CD4-positive, alpha-beta T cell treated with Interleukin-17A for 4 hours (primary cell): Measurements from ENCODE around the gene CHRNA5.

Source experiments
- DNase-seq: peaks from one replicate; pipeline ENCODE4 v3.0.0-alpha.2; 2020; ENCODE audit warnings: mixed read lengths

CHRNA5 gene

DNA sequence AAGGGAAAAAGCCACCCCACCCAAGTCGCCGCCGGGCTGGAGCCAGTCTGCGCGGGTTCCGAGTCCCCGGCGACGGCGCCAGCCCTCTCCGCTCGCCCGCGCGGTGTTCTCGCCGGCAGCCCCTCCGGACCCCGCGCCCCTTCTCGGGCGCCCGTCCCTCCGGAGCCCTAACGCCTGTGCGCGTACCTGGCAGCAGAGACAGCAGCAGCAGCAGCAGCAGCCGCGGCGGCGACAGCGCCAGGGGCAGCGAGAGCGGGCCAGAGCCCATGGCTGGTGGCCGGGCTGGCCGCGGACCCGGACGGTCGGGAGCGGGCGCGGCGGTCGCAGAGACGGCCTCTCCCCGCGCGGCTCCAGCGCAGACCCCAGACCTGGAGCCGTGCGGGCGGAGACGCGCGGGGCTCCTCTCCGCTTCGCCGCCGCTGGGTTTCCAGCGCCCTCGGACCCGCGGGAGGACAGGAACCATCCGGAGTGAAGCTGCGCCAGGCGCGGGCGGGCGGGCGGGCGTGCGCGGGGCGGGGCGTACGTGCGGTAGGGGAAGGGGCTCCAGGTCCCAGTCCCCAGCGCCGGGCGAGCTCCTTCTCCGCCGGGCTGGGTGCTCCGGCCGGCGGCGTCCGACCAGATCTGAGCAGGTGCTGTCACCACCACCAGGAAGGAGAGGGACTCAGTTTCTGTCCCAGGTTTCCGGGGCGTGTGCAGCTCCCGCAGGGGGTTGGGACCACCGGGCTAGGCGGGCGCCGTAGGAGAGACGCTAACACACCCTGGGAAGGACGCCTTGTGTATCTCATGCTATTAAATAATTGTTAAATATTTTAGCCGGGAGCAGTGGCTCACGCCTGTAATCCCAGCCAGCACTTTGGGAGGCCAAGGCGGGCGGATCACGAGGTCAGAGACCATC, 55.5 kb downstream of the CHRNA5 start, which contains the start of gene CHRNA3:
TSS of gene CHRNA3 (minus strand) at position 470 of the 895 bp plus-strand sequence. CDS start at position 268, 202 bp downstream.
- DNase-seq, result no peak

DNA sequence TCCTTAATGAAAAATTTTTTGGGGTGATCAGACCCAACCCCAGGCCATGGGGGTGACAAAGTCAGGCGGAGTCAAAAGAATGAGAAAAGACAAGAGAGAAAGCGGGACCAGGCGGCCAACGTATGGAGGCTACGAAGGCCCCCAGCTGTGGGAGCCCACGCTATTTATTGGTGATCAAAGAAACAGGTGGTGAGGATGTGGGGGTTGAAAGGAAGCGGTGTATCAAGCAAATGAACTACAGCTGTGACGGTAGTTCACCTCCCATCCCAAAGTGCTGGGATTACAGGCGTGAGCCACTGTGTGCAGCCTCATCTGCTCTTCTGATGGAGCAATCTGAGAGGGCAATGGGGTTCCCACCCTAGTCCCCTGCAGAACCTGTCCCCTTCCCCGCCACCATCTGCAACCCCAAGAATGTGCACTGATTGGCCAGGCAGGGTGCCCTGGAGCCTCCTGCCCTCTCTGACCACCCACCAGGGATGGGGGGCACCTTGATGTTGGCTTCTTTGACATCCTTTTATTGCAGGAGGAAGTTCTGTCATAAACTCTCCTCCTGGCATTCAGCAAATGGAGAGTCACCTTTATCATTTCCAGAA, 56.6 kb downstream of the CHRNA5 start:
- no peak for DNase-seq

DNA sequence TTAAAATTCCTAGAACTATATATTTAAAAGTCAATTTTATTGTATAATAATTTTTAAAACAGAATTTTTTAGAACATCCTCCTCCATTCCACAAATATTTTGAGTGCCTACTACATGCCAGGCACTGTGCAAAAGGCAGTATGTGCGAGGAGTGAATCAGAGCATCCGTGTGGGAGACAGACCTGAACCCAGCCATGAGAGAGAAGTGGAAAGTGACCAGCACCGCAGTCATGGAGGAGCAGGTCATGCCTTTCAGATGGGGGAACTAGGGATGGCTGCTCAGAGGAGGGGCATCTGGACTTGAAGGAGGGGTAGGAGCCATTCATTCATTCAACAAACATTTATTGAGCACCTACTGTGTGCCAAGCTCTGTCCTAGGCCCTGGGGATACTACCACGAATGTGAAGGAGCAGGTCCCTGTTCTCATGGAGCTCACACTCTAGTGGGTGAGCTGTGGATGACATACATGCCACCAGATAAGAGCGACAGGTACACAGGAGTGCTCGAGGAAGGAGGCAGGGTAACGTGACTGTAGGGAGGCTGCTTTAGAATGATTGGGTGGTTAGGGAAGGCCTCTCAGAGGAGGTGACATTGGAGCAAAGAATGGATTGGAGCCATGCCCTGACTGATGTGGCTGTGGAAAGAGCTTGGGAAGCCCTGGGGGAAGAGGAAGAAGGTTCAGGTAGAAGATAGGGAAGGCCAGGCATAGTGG, 58.6 kb downstream of the CHRNA5 start:
- no peak for DNase-seq

DNA sequence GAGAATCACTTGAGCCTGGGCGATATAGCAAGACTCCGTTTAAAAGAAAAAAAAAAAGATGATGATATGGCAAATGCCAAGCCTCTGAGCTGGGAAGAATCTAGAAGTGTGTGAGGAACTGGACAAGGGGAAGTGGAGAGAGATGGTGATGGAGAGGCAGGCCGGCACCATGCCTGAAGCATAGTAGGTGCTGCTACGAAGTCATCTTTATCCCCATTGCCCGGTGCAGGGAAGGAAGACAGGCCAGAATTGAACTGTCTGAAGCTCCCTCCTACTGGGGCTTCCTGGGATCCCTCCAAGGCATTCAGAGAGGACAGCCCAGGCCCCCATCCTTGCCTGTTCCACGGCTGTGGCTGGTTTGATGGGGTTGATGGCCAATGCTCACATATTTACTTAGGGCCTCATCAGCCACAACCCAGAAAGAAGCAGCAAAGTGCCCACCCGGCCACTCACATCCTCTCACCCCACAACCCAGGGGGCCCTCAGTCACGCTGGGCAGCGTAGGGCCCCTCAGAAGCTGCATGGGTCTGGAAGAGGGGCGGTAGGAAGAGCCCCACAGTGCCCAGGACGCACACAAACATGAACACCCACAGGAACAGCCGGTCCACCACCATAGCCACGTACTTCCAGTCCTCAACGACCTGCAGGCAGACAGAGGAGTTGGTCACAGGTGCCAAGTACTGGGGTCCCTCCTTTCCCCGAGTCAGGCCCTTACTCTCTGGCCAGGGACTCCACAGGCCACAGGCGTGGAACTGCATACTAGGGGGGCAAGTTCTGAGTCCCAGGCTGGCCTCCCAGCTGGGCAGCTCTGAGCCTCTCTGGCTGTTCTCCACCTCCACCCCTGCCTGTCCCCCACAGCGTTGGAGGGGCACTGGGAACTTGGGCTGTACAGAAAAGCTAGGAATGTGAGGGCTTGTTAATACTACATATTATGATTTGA, 59.6 kb downstream of the CHRNA5 start:
- DNase-seq, result no peak

DNA sequence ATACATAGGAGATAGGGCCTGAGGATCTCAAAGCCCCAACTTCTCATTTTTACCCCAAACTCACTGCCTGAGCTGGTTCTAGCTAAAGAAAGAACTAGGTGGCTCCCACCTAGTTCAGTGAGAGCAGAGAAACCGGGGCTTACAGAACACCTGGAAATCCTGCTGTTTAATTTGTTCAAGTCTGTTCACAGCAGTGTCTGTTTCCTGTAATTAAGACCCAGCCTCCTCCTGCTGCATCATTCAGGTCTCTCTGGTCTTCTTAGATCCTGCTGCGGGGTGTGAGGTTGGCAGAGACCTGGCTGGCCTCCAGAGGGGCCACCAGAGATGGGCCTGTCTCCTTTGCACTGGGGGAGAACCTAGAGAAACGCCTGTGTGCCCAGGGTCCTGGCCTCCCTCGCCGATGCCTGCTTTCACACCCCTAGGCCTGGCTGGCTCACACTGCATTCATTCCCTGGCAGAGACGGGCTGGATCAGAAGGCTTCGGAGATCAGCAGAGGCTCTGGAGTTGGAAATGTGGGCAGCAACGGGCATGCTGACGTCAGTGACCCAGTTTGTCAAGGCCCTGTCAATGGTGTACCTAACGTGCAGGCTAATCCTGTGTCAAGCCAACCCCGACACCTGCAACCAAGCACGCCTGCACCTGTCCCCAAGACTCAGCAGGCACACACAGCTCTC, 60.4 kb downstream of the CHRNA5 start:
- no peak for DNase-seq

DNA sequence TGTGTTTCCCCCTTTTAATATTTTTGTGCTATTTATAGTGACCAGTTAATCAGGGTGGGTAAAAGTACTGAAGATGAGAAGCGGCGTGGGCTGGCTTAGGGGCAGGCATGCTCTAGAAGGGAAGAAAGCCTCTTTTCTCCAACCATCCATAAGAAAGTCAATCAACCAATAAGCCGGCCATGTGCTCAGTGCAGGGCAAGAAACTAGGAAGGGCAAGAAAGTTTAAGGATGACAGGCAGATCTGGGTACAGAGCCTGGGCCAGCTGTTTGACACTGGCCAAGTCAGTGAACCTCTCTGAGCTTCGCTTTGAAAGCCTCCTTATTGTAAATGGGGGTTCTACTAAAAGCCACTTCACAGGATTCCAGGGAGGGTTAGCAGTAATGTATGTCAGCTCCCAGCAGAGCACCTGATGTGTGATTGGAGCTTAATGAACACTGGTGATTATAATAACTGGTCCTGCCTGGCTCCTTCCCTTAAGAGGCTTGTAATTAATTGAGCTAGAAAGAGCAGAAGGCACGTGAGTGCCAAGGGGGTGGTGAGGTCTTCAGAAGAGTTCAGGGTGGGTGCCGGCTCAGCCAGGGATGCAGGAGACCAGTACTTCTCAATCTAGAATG, 61.2 kb downstream of the CHRNA5 start:
- DNase-seq, result no peak

DNA sequence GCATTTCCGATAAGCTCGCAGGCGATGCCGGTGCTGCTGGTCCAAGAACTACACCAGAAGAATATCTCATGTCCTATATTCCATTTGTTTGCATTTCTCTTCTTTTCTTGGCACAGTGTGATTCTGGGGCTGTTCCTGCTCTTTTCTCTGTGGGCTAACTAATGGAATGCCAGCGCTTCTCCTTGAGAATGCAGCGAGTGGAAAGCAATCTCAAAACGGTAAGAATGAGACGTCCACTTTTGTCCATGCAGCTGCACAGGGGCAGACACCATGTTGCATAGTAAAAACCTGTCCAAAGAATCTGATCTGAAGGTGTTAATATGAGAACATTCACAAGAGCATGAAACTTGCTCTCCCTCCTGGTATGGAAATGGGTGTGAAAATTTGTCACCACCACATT, 62.0 kb downstream of the CHRNA5 start:
- DNase-seq, result no peak

DNA sequence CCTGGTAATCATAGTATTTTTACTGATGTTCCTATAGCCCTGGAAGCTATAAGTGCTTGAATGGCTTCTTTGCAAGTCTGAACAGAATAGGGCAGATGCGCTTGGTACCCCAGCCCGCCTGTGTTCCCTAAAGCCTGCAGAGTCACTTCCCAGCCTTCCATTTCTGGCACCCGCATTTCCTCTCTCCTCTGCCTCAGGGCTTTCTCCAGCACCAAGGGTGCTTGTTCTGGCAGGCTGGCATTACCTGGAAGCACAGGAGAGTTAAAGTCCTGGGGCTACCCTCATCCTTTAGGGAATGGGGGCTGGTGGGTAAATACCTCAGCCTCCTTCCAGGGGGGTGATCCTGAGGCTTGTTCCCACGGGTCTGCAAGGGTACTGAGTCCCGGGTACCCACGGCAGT, 62.9 kb downstream of the CHRNA5 start:
- DNase-seq, result no peak

DNA sequence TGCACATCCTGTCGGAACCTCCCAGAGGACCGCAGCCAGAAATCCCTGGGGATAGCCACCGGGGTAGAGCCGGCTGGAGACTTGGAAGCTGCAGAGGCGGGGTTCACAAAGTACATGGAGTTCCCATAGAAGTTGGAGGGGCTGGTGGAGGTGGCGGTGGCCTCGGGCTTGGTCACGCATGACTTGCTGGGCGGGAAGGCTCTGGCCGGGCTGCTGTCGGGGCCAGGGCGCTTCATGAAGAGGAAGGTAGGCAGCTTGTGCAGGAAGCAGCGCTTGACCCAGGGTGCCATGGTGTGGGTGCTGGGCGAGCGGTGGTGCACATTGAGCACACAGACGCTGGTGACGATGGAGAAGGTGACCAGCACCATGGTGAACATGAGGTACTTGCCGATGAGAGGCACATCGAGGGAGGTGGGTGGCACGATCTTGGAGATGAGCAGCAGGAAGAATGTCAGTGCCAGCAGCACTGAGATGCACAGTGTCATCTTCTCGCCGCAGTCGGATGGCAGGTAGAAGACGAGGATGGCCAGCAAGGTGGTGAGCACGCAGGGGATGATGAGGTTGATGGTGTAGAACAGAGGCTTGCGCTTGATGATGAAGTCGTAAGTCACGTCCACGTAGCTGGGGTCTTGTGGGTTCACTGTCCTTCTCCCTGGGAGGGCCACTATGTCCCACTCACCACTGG, 63.9 kb downstream of the CHRNA5 start:
- no peak for DNase-seq

DNA sequence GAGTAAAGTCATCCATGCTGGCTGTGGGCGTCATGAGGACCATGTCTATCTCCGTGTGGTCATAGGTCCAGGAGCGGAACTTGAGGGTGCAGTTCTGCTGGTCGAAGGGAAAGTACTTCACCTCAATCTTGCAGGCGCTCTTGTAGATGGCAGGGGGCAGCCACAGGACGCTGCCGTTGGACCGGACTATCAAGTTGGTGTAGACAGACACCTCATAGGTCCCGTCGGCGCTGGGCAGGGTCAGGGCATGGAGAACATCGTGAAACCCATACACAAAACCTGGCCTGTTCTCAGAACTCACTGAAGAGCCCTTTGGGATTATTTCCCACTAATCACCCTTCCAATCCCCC, 64.4 kb downstream of the CHRNA5 start:
- DNase-seq, result no peak

DNA sequence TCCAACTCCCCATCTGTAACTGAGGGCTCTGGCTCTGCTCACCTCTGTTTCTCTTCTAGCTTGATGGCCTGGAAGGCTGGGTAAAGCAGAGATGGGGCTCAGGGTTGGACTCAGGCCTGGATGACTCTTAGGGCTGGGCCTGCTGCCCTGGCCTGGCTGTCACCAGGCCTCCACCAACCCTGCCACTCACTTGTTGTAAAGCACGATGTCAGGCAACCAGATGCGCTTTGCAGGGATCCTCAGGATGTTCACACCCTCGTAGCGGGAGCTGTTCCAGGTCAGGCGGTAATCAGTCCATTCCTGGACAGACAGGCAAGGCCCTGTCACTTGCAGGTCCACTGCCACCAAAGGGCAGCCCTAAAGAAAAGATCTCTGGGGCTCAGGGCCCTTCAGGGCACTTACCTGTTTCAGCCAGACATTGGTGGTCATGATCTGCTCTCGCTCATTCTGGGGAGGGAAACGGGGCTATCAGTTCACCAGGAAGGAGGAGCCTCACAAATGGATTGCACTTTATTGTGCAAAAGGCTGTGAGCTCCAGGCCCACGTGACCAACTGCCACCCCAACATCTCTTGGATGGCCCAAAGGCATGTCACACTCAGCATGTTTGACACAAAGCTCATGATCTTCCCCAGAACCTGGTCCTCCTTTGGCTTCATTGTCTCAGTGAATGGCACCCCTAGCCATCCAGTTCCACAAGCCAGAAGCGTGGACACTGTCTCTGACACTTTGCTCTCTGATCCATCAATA, 65.7 kb downstream of the CHRNA5 start:
- DNase-seq, result no peak

DNA sequence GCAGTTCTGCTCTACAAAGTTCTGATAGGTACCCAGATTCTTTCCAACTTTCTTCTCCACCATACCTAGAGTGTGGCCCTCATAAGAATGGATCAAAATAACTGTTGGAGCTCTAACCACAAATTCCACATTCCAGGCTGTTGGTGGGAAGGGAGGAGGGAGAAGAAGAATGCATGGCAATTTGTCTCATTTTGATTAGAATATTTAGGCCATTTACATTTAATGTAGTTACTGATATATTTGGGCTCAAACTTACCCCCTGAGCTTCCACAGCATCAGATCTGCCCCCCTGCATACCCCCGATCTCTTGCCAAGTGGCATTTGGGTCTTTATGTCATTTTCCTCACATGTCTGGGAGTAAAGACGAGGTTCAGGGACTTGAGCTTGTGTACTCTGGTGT, 68.0 kb downstream of the CHRNA5 start:
- no peak for DNase-seq

DNA sequence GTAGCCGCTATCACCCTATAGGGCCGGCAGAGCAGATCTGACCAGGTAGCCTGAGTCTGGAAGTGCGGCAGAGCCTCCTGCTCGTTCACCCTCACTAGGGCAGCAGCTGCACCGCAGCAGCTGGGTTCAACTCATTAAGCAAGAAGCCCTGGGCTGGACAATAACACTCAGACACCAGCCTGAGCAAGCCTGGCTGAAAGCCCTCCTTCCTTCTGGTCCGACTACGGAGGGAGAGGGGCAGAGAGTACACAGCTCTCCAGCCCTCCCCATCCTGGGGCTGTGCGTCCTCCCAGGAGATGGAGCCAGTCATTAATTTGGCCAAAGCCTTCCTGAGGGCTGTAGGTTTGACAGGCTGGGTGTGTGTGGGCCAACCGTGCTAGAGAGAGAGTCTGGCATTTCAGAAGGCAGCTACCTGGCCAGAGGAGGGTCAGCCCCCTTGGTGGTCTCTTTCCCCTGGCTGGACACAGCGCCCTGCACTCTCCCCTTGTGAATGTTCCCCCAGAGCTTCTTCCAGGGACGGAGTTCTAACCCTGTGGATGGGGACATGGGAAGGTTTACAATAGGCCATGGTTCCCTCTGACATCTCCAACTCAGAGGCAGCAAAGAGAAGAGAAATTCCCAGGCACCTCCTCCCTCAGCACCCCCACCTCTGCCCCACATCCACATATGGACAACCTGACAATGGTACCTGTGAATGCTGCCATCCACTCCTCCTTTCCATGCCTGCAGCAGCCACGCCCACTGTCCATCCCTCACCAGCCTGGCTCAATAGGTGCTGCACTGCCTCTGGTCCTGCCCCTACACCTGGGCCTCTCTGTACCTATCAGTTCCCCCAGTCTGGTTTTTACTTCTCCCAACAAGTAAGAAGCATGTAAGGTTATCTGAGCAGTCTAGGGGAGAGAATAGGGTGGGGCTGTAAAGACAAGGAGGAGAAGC, 69.2 kb downstream of the CHRNA5 start:
- no peak for DNase-seq

DNA sequence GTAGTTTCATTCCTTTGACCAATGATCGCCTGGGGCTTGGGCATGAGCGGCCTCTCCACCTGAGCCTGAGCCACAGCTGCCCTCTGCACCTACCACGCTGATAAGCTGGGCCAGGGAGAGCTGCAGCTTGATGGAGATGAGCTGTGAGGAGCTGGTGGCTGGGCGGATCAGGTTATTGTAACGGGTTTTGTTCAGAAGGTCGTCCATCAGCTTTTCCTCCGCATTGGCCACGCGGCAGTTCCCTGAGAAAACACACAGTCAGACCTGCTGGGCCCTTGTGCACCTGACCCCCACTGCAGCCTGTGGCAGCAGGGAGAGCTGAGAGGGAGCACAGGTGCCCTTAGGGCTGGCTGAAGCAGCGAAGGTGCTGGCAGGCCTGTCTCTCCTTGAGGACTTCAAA, 70.0 kb downstream of the CHRNA5 start:
- DNase-seq, result no peak

DNA sequence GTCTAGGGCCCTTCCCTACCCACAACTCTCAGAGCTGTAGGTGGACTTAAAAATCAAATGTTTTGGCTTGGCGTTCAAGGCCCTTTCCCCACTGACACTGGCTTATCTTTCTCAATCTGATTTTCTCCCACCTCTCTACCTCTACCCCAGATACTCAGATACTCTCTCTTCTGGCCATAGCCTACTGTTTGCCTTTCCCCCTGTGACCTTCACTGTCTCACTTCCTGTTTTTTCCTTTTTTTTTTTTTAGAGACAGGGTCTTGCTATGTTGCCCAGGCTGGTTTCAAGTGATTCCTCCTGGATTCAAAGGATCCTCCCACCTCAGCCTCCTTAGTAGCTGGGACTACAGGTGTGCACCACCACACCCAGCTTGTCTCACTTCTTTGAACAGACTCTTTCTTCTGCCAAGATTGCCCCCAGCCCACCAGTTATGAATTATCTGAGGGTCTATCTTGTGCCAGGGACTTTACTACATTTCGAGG, 71.1 kb downstream of the CHRNA5 start:
- no peak for DNase-seq

DNA sequence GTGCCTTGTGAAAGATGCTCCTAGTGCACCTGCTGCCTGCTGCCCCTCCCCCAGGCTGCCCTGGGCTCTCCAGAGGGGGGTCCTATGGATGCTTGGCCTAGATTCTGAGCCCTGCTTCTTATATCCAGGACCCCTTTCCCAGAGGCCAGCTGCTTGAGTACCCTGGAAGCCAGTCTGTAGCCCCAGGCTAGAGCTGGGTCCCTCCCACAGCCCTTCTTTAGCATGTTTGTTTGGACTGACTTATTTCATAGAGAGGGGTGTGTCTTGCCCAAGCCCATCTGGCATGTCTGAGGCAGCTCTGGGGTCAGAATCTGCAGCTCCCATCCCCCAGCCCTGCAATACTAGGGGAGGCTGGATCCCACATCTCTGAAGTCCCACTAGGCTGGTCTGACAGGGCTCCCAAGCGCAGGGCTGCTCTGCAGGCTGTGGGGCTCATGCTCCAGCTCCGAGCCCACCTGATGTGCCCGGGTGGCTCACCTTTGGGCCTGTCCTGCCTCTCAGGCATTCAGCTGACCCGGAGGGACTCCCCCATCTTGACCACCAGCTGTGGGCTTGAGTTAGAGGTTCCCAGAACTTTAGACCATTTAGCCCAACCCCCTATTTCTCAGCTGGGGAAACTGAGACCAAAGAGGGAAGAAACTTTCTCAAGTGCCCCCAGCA, 72.6 kb downstream of the CHRNA5 start:
- DNase-seq, result no peak

DNA sequence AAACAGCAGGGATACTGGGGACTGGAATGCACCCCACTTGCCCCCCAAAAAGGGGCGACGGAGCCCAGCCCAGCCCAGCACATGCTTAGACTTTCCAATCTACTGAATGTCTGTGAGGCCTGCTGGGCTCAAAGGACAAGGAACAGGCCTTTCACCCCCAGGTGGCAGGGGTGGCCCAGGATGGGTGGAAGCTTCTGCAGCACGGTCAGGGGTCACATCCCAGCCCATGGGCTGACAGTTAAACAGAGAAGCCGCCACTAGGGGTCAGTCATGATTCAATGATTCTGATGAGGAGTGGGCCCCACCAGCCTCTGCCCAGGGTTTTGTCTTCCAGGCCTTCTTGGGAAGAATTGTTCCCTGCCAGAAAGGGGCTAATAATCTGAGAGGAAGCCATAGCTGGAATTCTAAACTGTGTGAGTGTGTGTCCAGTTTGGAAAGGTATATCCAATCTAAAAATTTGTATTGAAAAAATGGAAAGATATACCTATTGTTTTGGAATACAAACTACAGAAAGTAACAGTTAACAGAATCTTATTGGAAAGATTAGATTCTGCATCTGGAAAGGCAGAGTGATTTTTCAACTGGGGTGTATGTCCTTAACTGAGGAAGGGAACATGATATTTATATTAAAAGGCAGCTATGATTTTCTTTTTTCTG, 73.5 kb downstream of the CHRNA5 start:
- DNase-seq, result peak; percentile 65
